GM23338 (cell line): ENCODE results near the gene KCNMB1. TPM values are rescaled to one million over a fixed set of nuclear protein-coding genes. Genes with fewer than 3 reads are reported as not detected.

ENCODE experiments used
- ATAC-seq: fragments of 200-7000 bp; cut with Tn5 transposase; 3 replicates; pipeline ENCODE4 v1.9.1; 2020
- DNase-seq: peaks from one replicate; pipeline ENCODE4 v3.0.0-alpha.2; 2015; ENCODE audit warnings: low spot score
- H2AFZ ChIP-seq: fragments of 200-600 bp; sonication (generic); 2 replicates; pipeline ENCODE4 v1.8.0; 2016; ENCODE audit warnings: antibody characterized with exemption, mild to moderate bottlenecking, moderate library complexity
- H3F3A ChIP-seq: fragments of 200-600 bp; sonication (generic); replicated peaks from 2 replicates; pipeline ENCODE4 v1.8.0; 2017; ENCODE audit warnings: antibody characterized with exemption, mixed run types, low read depth
- H3K27ac ChIP-seq: fragments of 200-600 bp; sonication (generic); 2 replicates; pipeline ENCODE4 v1.6.1; 2016; ENCODE audit warnings: low read depth
- H3K27me3 ChIP-seq: fragments of 200-600 bp; sonication (generic); 2 replicates; pipeline ENCODE4 v1.8.0; 2016; ENCODE audit warnings: mild to moderate bottlenecking, mixed run types, moderate library complexity; ENCODE audit not compliant: insufficient read depth
- H3K36me3 ChIP-seq: fragments of 200-600 bp; sonication (generic); 2 replicates; pipeline ENCODE4 v1.8.0; 2016; ENCODE audit warnings: mild to moderate bottlenecking; ENCODE audit not compliant: insufficient read depth
- H3K4me1 ChIP-seq: fragments of 200-600 bp; sonication (generic); 2 replicates; pipeline ENCODE4 v1.8.0; 2016; ENCODE audit warnings: mild to moderate bottlenecking, moderate library complexity; ENCODE audit not compliant: insufficient read depth
- H3K4me2 ChIP-seq: fragments of 200-600 bp; sonication (generic); 2 replicates; pipeline ENCODE4 v1.7.1; 2017; ENCODE audit warnings: mixed run types
- H3K4me3 ChIP-seq: fragments of 200-600 bp; sonication (generic); 2 replicates; pipeline ENCODE4 v1.6.1; 2016; ENCODE audit warnings: mixed run types
- H3K79me2 ChIP-seq: fragments of 200-600 bp; sonication (generic); replicated peaks from 2 replicates; pipeline ENCODE4 v1.8.0; 2017; ENCODE audit warnings: mild to moderate bottlenecking; ENCODE audit not compliant: insufficient read depth
- H3K9me2 ChIP-seq: fragments of 200-600 bp; sonication (generic); 2 replicates; pipeline ENCODE4 v1.8.0; 2017; ENCODE audit not compliant: insufficient read depth
- H4K20me1 ChIP-seq: fragments of 200-600 bp; sonication (generic); replicated peaks from 2 replicates; pipeline ENCODE4 v1.8.0; 2017; ENCODE audit warnings: mild to moderate bottlenecking; ENCODE audit not compliant: insufficient read depth
- H3K27ac Mint-ChIP-seq: 2 replicates; pipeline ENCODE4 v1.8.0; 2020; ENCODE audit warnings: inconsistent platforms, mild to moderate bottlenecking, moderate library complexity, mixed read lengths
- H3K27me3 Mint-ChIP-seq: 3 replicates; pipeline ENCODE4 v1.8.0; 2022; ENCODE audit warnings: low read depth, mild to moderate bottlenecking, moderate library complexity, mixed read lengths, inconsistent platforms; ENCODE audit not compliant: insufficient read depth, poor library complexity
- H3K36me3 Mint-ChIP-seq: 3 replicates; pipeline ENCODE4 v1.8.0; 2021; ENCODE audit warnings: low read depth, mild to moderate bottlenecking, inconsistent platforms, moderate library complexity, mixed read lengths
- H3K4me1 Mint-ChIP-seq: 3 replicates; pipeline ENCODE4 v1.8.0; 2020; ENCODE audit warnings: mild to moderate bottlenecking, inconsistent platforms, mixed read lengths
- H3K4me3 Mint-ChIP-seq: 3 replicates; pipeline ENCODE4 v1.8.0; 2021; ENCODE audit warnings: moderate library complexity, mild to moderate bottlenecking, inconsistent platforms, mixed read lengths
- H3K9me3 Mint-ChIP-seq: 3 replicates; pipeline ENCODE4 v1.8.0; 2020; ENCODE audit warnings: moderate library complexity, mild to moderate bottlenecking, inconsistent platforms, mixed read lengths
- CREB1 ChIP-seq: fragments of 250-450 bp; sonication (Bioruptor Pico); IDR thresholded peaks from 2 replicates; pipeline ENCODE4 v1.5.0; 2020; ENCODE audit warnings: low read depth, mild to moderate bottlenecking, moderate library complexity
- ETS1 ChIP-seq: IDR thresholded peaks from 2 replicates; pipeline ENCODE4 v1.6.1; 2016; ENCODE audit warnings: antibody characterized with exemption
- EZH2 ChIP-seq: fragments of 200-600 bp; sonication (generic); IDR thresholded peaks from one replicate; pipeline ENCODE4 v1.8.0; 2017; ENCODE audit warnings: antibody characterized with exemption, mild to moderate bottlenecking, low read depth; ENCODE audit not compliant: unreplicated experiment
- EZH2phosphoT487 ChIP-seq: fragments of 200-600 bp; sonication (generic); IDR thresholded peaks from one replicate; pipeline ENCODE4 v1.8.1; 2018; ENCODE audit warnings: antibody characterized with exemption; ENCODE audit not compliant: unreplicated experiment
- JUNB ChIP-seq: IDR thresholded peaks from one replicate; pipeline ENCODE4 v1.6.1; 2016; ENCODE audit warnings: antibody characterized with exemption; ENCODE audit not compliant: unreplicated experiment
- NANOG ChIP-seq: IDR thresholded peaks from 2 replicates; pipeline ENCODE4 v1.6.1; 2016; ENCODE audit warnings: antibody characterized with exemption, borderline replicate concordance
- POLR2AphosphoS5 ChIP-seq: IDR thresholded peaks from 2 replicates; pipeline ENCODE4 v1.6.1; 2016; ENCODE audit warnings: antibody characterized with exemption, low read depth
- STAT1 ChIP-seq: IDR thresholded peaks from one replicate; pipeline ENCODE4 v1.6.1; 2016; ENCODE audit warnings: antibody characterized with exemption; ENCODE audit not compliant: unreplicated experiment
- ZNF114 ChIP-seq: fragments of 250-450 bp; sonication (Bioruptor Pico); IDR thresholded peaks from 2 replicates; pipeline ENCODE4 v1.5.0; 2020; ENCODE audit warnings: mild to moderate bottlenecking, moderate library complexity
- ZNF331 ChIP-seq: fragments of 250-450 bp; sonication (Bioruptor Pico); IDR thresholded peaks from 2 replicates; pipeline ENCODE4 v1.5.0; 2020; ENCODE audit warnings: low read depth, mild to moderate bottlenecking, moderate library complexity
- ZNF462 ChIP-seq: fragments of 250-450 bp; sonication (Bioruptor Pico); IDR thresholded peaks from 2 replicates; pipeline ENCODE4 v1.5.0; 2020; ENCODE audit warnings: mild to moderate bottlenecking, moderate library complexity
- polyA plus RNA-seq: library from polyadenylated mRNA; unstranded; fragments of >200 nt; fragmentation: Nextera tagmentation; extraction: Ambion mirVana; gene quantifications from 2 replicates; pipeline ENCODE4 v1.2.1, GENCODE V29; 2016
- total RNA-seq: library from RNA; depleted of rRNA; stranded (reverse); fragments of >200 nt; shearing (Covaris generic); gene quantifications from 2 replicates; pipeline ENCODE4 v1.2.3, GENCODE V29; 2014
- TF ChIP-seq, protein P1 (sequence below): IDR thresholded peaks from one replicate; pipeline ENCODE4 v1.6.1; 2018; ENCODE audit warnings: antibody characterized with exemption; ENCODE audit not compliant: unreplicated experiment
- TF ChIP-seq, protein P2 (sequence below), 2 experiments: fragments of 200-600 bp in 1 of 2; sonication (generic) in 1 of 2; conservative IDR thresholded peaks; 2 replicates each; pipeline versions ENCODE4 v1.5.1 to v1.6.1; 2016 to 2017; ENCODE audit warnings: antibody characterized with exemption in 2 of 2, low read depth in 2 of 2, mild to moderate bottlenecking in 2 of 2, moderate library complexity in 1 of 2

The KCNMB1 gene
- total and polyA plus RNA-seq, 2 experiments from 2014 or later, result 0.17 to 0.19 TPM

GRCh38 chr5:170361116-170361515, 28.1 kb downstream of the KCNMB1 start (continued):
- TF ChIP-seq, protein P1, sequence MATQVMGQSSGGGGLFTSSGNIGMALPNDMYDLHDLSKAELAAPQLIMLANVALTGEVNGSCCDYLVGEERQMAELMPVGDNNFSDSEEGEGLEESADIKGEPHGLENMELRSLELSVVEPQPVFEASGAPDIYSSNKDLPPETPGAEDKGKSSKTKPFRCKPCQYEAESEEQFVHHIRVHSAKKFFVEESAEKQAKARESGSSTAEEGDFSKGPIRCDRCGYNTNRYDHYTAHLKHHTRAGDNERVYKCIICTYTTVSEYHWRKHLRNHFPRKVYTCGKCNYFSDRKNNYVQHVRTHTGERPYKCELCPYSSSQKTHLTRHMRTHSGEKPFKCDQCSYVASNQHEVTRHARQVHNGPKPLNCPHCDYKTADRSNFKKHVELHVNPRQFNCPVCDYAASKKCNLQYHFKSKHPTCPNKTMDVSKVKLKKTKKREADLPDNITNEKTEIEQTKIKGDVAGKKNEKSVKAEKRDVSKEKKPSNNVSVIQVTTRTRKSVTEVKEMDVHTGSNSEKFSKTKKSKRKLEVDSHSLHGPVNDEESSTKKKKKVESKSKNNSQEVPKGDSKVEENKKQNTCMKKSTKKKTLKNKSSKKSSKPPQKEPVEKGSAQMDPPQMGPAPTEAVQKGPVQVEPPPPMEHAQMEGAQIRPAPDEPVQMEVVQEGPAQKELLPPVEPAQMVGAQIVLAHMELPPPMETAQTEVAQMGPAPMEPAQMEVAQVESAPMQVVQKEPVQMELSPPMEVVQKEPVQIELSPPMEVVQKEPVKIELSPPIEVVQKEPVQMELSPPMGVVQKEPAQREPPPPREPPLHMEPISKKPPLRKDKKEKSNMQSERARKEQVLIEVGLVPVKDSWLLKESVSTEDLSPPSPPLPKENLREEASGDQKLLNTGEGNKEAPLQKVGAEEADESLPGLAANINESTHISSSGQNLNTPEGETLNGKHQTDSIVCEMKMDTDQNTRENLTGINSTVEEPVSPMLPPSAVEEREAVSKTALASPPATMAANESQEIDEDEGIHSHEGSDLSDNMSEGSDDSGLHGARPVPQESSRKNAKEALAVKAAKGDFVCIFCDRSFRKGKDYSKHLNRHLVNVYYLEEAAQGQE, result no peak
- no peak for TF ChIP-seq CREB1 (CRISPR knock-in tag)
- TF ChIP-seq ETS1, result no peak
- TF ChIP-seq NANOG, result no peak
- no peak for TF ChIP-seq ZNF331 (CRISPR knock-in tag)
- TF ChIP-seq POLR2AphosphoS5, result no peak

- Mint-ChIP-seq H3K27ac (no peak overlapping the region), H3K4me3 (no peak overlapping the region), H3K36me3 (no peaks in the 10 kb centered on the region), H3K4me1 (peaks cover 14% of the 10 kb centered on the region), H3K27me3 (peaks cover 11% of the 10 kb centered on the region), H3K9me3 (no peaks in the 10 kb centered on the region)
- Histone ChIP-seq H3K36me3 (no peaks in the 10 kb centered on the region), H3K9me2 (no peaks in the 10 kb centered on the region), H3K4me3 (no peak overlapping the region), H3K79me2 (no peaks in the 10 kb centered on the region), H2AFZ (no peak overlapping the region), H3K27me3 (no peaks in the 10 kb centered on the region), H4K20me1 (no peaks in the 10 kb centered on the region), H3F3A (no peaks in the 10 kb centered on the region), H3K4me1 (no peaks in the 10 kb centered on the region), H3K4me2 (no peak overlapping the region), H3K27ac (no peak overlapping the region)
- DNase-seq (no peak), ATAC-seq (no peak)
- TF ChIP-seq EZH2phosphoT487, result no peak
- no peak for TF ChIP-seq CREB1 (CRISPR knock-in tag)
- TF ChIP-seq, protein P2, sequence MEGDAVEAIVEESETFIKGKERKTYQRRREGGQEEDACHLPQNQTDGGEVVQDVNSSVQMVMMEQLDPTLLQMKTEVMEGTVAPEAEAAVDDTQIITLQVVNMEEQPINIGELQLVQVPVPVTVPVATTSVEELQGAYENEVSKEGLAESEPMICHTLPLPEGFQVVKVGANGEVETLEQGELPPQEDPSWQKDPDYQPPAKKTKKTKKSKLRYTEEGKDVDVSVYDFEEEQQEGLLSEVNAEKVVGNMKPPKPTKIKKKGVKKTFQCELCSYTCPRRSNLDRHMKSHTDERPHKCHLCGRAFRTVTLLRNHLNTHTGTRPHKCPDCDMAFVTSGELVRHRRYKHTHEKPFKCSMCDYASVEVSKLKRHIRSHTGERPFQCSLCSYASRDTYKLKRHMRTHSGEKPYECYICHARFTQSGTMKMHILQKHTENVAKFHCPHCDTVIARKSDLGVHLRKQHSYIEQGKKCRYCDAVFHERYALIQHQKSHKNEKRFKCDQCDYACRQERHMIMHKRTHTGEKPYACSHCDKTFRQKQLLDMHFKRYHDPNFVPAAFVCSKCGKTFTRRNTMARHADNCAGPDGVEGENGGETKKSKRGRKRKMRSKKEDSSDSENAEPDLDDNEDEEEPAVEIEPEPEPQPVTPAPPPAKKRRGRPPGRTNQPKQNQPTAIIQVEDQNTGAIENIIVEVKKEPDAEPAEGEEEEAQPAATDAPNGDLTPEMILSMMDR (conservative IDR thresholded peaks at IDR 0.05; ENCODE audit: low read depth in 2 of 2), result no peak
- no peak for TF ChIP-seq ZNF114 (CRISPR knock-in tag)
- TF ChIP-seq POLR2AphosphoS5, result no peak
- TF ChIP-seq NANOG, result no peak
- TF ChIP-seq STAT1, result no peak
- TF ChIP-seq JUNB, result no peak
- TF ChIP-seq ZNF331 (CRISPR knock-in tag), result no peak
- no peak for TF ChIP-seq EZH2
- TF ChIP-seq ZNF462 (CRISPR knock-in tag), result no peak
Measured at GRCh38 chr5:170360709-170361108, 28.5 kb downstream of the KCNMB1 start.
